HG03103 (cell line): ENCODE results near the gene INAVA.
"Not testable (repeated sequence)": the region's sequence is repeated elsewhere in the genome, so short reads cannot be mapped to it uniquely, and the experiment has no call there.

ENCODE experiments used
- ATAC-seq: cut with Tn5 transposase; IDR thresholded peaks from one replicate; pipeline ENCODE4 v1.9.1; 2021; ENCODE audit warnings: low read depth; ENCODE audit not compliant: unreplicated experiment

The INAVA gene

DNA sequence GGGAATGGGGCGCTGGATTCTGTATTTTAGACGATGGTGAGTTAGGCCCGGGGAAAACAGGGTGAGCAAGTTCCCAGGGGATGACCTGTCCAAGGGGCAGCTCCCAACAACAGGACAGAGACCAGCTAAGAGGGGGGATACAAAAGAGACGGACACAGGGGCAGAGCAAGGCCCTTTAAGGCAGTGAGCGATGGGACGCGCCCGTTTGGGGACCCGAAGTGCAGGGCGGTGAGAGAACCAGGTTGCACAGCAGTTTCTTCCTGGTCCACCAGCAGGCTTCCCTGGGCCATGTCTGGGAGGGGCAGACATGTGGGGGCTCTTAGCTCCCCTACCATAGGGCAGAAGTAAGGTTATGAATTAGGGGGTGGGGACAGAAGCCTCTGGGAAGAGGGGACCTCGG lies 22.0 kb downstream of the INAVA start:
- ATAC-seq = no peak

DNA sequence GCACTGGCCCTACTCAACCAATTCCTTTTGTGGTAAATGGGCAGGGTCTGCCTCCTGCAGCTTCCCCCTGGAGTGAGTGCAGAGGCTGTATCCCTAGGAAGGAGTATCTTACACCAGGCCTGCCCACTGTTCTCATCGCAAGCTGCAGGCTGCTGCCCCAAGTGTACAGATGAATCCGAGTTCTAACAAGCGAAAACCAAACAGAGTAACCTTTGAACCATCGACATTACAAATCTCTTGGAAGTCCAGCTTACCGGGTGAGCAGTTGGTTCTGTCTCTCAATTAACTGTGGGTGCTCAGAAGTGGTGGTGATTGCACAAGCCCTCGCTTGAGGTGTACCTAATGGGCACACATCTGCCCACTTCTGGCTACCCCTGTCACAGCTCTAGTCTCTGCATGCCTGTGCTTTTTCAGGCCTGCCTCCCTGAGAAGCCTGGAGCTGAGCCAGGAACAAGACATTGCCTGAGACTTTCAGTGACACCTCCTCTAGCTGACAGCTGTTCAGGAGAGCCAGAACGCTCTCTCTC lies 22.7 kb downstream of the INAVA start:
- ATAC-seq = no peak

- ATAC-seq = no peak
These were observed 23.3 kb downstream of the INAVA start for GRCh38 chr1:200918006-200918405.

DNA sequence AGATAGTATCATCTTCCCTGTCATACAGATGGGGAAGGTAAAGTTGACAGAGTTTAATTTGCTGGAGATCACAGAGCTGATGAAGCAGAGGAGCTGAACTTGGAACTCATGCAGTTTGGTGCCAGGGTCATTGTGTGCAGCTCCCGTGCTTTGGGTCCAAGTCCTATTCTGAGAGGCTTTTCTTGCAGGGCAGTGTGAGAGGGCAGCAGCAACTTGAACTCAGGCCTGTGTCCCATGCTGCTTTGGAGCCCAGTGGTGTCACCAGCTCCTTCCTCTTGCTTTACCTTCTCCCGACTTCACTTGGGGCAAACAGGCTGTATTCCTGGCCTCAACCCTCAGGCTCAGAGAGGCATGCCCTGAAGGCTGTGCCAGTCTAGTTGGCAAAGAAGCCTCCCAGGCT lies 24.7 kb downstream of the INAVA start:
- ATAC-seq = no peak

DNA sequence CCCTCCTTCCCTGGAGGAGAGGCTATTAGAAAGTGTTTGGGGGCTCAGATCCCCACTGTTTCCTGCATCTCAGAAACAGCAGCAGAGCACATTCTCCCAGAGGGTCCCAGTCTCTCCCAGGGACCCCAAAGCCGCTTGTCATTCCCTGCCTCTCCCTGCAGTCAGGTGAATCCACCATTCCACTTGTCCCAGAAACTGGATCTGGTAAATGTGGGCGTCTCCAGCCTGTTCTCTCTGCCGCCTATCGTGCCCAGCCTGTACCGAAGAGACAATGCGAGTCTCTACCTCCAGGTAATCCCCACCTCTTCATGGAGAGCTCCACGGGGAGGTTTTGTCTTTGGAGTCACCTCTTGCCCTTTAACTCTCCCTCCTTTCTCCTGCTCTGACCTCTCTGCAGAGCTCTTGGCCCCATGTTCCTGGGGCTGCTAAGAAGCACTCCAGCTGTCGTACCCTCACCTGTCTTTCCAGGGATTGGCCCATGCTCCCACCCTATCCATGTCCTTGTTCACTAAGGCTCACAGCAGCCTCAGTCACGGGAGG lies 26.9 kb downstream of the INAVA start:
- no peak for ATAC-seq

DNA sequence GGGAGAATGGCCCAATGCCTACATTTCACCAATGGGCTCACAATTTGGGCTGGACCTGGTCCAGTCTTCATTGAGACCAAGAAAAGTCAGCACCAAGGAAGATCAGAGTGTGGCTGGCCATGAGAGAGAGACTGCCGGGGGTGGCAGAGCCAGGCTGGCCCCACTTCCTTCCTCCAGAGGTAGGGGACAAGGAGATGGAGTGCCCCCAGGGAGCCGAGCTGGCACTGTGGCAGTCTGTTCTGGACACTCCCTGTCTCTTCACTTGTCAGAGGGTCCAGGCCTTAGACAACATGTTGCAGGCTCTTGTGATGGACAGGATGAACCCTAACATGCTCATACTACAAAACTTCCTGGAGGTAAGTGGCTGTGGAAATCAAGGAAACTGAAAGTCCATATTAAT lies 27.7 kb downstream of the INAVA start:
- ATAC-seq = no peak

- ATAC-seq = no peak
These were observed 28.9 kb downstream of the INAVA start for GRCh38 chr1:200923601-200924000.

- no peak for ATAC-seq
These were observed 31.1 kb downstream of the INAVA start for GRCh38 chr1:200925831-200926230.

DNA sequence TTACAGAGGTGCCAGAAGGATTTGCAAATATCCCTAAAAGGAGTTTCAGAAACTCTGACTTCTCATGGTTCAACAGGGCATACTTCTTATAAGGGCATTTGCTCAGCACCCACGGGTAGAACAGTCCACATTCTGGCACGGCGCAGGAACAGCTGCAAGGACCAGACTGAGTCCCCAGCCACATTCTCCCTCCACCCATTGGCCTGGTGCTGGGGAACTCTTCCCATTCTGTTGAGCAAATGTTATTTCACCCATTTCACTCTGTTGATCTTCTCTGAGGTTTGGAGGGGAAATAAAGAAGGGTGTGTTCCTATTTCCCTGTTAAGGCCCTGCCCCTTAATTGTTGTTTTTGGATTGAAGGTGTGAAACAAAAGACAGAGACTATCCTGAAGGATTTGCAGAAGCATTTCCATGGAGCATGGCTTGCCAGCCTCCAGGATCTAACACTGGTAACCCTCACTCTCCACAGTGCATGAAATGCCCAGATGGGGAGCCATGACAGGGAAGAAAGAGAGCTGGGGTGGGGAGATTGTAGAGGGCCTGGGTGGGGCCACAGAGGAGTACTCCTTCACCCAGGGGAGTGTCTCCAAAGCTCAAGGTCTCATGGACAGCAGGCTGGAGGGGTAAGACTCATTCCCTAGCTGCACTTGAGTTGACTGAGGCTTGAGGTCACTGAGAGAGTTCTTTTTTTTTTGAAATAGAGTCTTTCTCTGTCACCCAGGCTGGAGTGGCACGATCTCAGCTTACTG lies 35.0 kb downstream of the INAVA start:
- no peak for ATAC-seq

DNA sequence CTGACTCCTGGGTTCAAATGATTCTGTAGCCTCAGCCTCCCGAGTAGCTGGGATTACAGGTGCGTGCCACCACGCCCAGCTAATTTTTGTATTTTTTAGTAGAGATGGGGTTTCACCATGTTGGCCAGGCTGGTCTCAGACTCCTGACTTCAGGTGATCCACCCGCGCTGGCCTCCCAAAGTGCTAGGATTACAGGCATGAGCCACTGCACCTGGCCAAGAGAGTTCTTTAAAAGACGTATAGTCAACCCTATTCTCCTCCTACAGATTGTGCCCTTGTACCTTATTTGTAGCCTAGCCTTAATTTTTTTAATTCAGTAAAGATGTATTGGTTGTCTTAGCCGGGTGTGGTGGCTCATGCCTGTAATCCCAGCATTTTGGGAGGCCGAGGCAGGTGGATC lies 35.6 kb downstream of the INAVA start:
- not testable (repeated sequence) for ATAC-seq

DNA sequence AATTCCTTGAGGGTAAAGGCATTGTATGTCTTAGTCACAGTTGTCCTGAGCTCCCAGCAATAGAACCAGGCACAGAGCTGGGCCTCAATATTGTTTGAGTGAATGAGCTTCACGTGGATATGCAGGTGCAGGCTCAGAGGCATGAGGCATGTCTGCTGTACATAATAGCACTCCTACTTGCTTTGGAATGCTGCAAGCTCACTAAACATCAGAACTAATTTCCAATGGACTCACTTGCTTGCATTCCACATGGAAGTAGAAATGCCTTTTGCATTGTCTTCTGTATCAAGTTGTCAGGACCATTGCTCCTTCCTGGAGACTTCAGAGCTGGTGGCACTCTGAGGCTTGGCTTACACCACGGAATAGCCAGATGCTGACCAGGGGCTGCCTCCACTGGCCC lies 37.1 kb downstream of the INAVA start:
- no peak for ATAC-seq

DNA sequence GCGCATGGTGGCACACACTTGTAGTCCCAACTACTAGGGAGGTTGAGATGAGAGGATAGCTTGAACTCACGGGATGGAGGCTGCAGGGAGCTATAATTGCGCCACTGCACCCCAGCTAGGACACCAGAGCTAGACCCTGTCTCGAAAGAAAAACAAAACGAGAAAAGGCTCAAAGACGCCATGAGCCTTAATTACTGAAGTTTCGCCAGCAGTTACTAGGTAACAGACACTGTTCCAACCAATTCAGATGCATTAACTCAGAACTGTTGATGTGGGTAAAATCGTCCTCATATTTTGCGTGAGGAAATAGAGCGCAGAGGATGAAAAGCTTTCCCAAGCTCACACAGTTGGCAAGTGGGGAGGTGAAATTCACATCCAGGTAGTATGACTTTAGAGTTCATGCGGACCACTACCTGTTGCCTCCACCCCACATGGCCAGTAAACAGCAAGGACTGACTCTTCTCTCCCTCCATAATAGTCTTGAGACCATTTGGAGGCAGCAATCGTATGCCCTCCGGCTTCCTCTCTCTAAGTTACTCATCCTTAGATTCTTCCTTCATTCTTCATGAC lies 40.1 kb downstream of the INAVA start:
- no peak for ATAC-seq

DNA sequence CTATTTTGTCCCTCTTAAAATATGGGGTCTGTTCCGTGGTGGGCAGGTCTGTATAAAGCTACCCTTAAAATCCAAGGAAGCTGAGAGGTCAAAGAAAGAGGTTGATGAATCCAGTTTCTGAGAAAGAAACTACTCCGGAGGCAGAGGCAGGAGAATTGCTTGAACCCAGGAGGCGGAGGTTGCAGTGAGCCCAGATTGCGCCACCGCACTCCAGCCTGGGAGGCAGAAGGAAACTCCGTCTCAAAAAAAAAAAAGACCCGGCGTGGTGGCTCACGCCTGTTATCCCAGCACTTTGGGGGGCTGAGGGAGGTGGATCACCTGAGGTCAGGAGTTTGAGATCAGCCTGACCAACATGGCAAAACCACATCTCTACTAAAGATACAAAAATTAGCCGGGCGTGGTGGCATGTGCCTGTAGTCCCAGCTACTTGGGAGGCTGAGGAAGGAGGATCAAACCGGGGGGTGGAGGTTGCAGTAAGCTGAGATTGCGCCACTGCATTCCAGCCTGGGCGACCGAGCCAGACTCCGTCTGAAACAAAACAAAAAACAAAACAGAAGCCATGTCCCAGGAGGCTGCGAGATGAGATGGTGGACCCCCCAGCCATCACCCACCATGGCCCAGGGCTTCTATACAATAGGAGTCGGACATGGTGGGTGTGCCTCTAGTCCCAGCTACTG lies 40.7 kb downstream of the INAVA start:
- ATAC-seq = not testable (repeated sequence)

GRCh38 chr1:200938955-200939354 lies 44.3 kb downstream of the INAVA start:
- ATAC-seq = no peak

GRCh38 chr1:200945111-200945510 lies 50.4 kb downstream of the INAVA start:
- no peak for ATAC-seq

DNA sequence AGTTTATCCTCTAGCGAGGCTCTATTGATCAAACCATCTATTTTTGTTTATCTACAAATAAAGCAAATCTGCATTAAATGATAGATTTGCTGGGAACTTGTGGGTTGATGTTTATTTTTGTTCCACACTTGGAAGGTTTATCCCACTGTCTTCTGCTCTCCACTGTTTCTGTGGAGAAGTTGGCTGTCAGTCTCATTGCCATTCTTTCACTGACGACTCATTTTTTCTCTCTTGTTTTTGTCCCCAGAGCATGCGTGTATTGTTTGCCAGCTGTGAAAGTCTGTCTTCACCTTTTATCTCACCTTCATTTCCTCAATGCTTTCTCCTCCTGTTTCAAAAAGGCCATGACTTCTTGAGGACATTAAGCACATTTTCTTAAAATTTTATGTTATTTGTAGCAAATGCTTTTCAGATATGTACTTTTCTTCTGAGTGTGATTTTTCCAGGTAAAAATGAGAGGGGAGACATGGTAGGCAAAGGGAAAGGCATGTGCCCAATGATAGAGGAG lies 52.4 kb downstream of the INAVA start:
- no peak for ATAC-seq

GRCh38 chr1:200949626-200950025 lies 54.9 kb downstream of the INAVA start:
- no peak for ATAC-seq

DNA sequence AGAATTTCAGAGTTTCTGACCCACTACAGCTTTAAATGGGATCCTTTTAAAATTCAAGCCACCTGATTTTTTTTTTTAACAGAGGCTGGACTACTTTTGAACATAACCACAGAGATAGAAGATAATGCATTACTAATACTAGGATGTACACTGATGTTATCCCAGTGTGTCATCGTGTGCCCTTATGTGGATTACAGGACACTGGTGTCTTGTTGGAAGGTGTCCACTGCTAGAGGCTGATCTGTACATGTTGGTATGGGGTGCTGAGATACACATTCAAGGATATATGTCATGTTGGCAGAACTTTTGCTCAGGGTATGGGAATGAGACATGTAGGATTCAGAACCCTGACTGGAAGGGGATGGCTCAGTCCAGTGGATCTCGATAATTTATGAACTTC lies 56.3 kb downstream of the INAVA start:
- ATAC-seq = no peak

- ATAC-seq = no peak
These were observed 59.7 kb downstream of the INAVA start for GRCh38 chr1:200954434-200954833.

- ATAC-seq = no peak
These were observed 63.9 kb downstream of the INAVA start for GRCh38 chr1:200958597-200958996.

DNA sequence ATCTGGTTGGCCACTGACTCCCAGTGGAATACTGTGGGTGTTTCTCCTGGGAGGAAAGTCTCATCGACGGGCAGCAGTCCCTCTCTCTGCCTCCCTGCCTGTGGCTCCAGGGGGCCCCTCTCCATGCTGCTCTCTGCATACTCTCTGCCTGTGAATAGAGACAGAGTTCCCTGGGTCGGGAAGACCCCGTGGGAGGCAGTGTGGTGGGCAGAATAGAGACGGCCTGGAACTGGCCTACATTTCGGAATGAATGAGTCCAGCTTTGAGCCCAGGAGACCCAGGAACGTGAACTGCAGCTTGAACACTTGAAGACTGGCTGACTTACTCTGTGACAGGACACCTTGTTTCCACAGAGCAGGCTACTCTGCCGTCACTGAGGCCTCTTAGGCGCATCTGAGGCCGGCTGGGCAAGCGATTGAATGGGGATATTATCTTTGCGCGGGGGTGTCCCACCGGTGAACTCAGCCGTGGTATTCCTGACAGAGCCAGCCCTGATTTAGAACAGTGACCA lies 64.8 kb downstream of the INAVA start:
- ATAC-seq = no peak
